Measurements from ENCODE around the gene SENP1. TPM values are rescaled to one million over a fixed set of nuclear protein-coding genes. Genes with fewer than 3 reads are reported as not detected.

The SENP1 gene
- total RNA-seq, 1 experiment from 2014 or later = 28.8 TPM

DNA sequence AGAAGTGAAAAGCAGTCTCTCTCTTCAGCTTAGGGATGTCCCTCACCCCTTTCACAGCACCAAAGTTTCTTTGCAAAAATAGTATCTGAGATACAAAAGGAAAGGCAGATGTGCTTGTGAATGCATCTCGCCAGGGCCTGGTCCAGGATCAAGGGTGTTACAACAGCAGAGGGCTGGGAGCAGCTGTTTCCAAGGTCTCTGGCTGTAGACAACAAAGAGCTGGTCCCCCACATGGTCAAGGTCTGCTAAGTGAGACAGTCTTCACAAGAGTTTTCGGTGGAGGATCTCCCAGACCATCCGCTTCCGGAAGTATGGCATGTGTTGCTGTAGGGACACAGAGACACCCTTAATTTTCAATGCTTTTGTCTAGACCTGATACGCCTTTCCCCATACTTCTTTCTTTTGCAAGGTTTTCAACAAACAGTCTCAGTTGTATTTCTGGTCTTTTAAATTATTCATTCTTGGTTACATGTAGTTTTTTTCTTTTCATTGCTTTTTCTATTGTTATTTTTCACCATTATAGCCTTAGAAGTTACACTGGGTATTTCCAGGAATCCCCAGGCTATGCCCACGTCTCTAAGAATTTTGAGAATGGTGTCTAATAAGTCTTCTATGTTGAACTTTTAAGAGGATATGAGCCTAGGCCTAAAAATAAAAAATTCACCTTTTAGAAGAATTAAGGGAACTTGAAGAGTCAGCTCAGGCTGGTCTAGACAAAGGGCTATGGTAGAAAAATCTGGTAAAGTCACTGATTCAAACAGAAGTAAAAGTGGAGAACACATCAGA lies 60.6 kb downstream of the SENP1 start:
- Histone ChIP-seq H3T11ph (ENCODE audit: low read length) (no peak overlapping the region), H2BK12ac (ENCODE audit: insufficient read length, low read depth, low read length) (no peak overlapping the region), H3K56ac (ENCODE audit: insufficient read length, low read depth, low read length) (no peak overlapping the region), H3K9ac (ENCODE audit: extremely low read depth, insufficient read length, low read length) (no peak overlapping the region), H3K27ac (ENCODE audit: insufficient read length, low read depth, low read length) (no peak overlapping the region), H2BK120ac (ENCODE audit: low read depth, low read length, poor library complexity, severe bottlenecking) (no peak overlapping the region), H3K14ac (ENCODE audit: insufficient read depth, low read length) (no peak overlapping the region), H4K8ac (replicated peaks; ENCODE audit: insufficient read length, low read depth, low read length) (no peak overlapping the region), H4K91ac (ENCODE audit: insufficient read length, low read depth, low read length) (no peak overlapping the region), H2AFZ (ENCODE audit: low read length) (no peak overlapping the region), H3K18ac (ENCODE audit: insufficient read length, low read depth, low read length) (no peak overlapping the region), H3K23me2 (ENCODE audit: insufficient read length, low read depth, low read length, poor library complexity, severe bottlenecking) (no peaks in the 10 kb centered on the region), H3K4ac (ENCODE audit: low read depth, low read length) (no peak overlapping the region), H3K79me2 (ENCODE audit: insufficient read depth, low read length) (no peaks in the 10 kb centered on the region), H4K5ac (ENCODE audit: insufficient read length, low read depth, low read length) (no peak overlapping the region), H2BK5ac (ENCODE audit: insufficient read length, low read length) (no peak overlapping the region), H4K20me1 (ENCODE audit: control insufficient read depth, insufficient read depth, insufficient read length) (no peaks in the 10 kb centered on the region), H2BK20ac (ENCODE audit: low read depth, low read length, poor library complexity, severe bottlenecking) (no peak overlapping the region), H3K4me1 (ENCODE audit: insufficient read depth, low read length) (no peaks in the 10 kb centered on the region), H3K79me1 (ENCODE audit: insufficient read depth, low read depth, low read length, poor library complexity, severe bottlenecking) (no peaks in the 10 kb centered on the region), H3K27me3 (ENCODE audit: insufficient read depth, low read length) (no peaks in the 10 kb centered on the region), H2BK15ac (ENCODE audit: low read depth, low read length) (no peak overlapping the region), H3K23ac (ENCODE audit: insufficient read length, low read depth, low read length) (no peak overlapping the region), H3K4me2 (ENCODE audit: insufficient read depth, insufficient read length, low read length) (no peak overlapping the region), H2AK5ac (ENCODE audit: insufficient read length, low read length) (no peak overlapping the region), H3K9me3 (ENCODE audit: control insufficient read depth, low read depth, low read length) (no peaks in the 10 kb centered on the region)
- Mint-ChIP-seq H3K4me1 (no peaks in the 10 kb centered on the region), H3K9me3 (no peaks in the 10 kb centered on the region), H3K4me3 (no peak overlapping the region), H3K27me3 (ENCODE audit: low read depth) (peaks cover 3% of the 10 kb centered on the region; the same call in 1 of the 2 replicates), H3K27ac (no peak overlapping the region), H3K36me3 (ENCODE audit: insufficient read depth in 1 of 3, low read depth in 3 of 3) (peaks cover 9 to 60% (median 49%) of the 10 kb centered on the region in 3 experiments; a peak in 6 of 7 replicates)
- WGBS (ENCODE audit: extremely low coverage, insufficient read length, low lambda C conversion rate) = no CpG with 5 or more reads among the region's 6 CpGs
- DNase-seq = no peak
- TF ChIP-seq, protein P1, sequence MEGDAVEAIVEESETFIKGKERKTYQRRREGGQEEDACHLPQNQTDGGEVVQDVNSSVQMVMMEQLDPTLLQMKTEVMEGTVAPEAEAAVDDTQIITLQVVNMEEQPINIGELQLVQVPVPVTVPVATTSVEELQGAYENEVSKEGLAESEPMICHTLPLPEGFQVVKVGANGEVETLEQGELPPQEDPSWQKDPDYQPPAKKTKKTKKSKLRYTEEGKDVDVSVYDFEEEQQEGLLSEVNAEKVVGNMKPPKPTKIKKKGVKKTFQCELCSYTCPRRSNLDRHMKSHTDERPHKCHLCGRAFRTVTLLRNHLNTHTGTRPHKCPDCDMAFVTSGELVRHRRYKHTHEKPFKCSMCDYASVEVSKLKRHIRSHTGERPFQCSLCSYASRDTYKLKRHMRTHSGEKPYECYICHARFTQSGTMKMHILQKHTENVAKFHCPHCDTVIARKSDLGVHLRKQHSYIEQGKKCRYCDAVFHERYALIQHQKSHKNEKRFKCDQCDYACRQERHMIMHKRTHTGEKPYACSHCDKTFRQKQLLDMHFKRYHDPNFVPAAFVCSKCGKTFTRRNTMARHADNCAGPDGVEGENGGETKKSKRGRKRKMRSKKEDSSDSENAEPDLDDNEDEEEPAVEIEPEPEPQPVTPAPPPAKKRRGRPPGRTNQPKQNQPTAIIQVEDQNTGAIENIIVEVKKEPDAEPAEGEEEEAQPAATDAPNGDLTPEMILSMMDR (conservative IDR thresholded peaks at IDR 0.05) = no peak
